Memory B cell (primary cell): ENCODE measurements around the gene C5orf24.
A peak's percentile ranks its signal among the peaks of the same experiment; 100 is the strongest.
"Not testable (repeated sequence)": the region's sequence is repeated elsewhere in the genome, so short reads cannot be mapped to it uniquely, and the experiment has no call there.

ENCODE experiments used
- ATAC-seq: fragments of 150-1000 bp; cut with Tn5 transposase; 2 replicates; pipeline ENCODE4 v1.10.0; 2021; ENCODE audit warnings: low read depth, mild to moderate bottlenecking, moderate library complexity
- DNase-seq, 2 donors: peaks; one replicate each; pipeline ENCODE4 v3.0.0; 2022; ENCODE audit warnings: low spot score in 2 of 2
- H3K27ac Mint-ChIP-seq: one replicate; pipeline ENCODE4 v1.8.0; 2022; ENCODE audit warnings: mild to moderate bottlenecking, moderate library complexity, mixed read lengths
- H3K27me3 Mint-ChIP-seq: one replicate; pipeline ENCODE4 v1.8.0; 2022; ENCODE audit warnings: mixed read lengths
- H3K36me3 Mint-ChIP-seq: one replicate; pipeline ENCODE4 v1.8.0; 2022; ENCODE audit warnings: mild to moderate bottlenecking, mixed read lengths
- H3K4me1 Mint-ChIP-seq: one replicate; pipeline ENCODE4 v1.8.0; 2022; ENCODE audit warnings: mixed read lengths
- H3K4me3 Mint-ChIP-seq: one replicate; pipeline ENCODE4 v1.8.0; 2022; ENCODE audit warnings: mild to moderate bottlenecking, moderate library complexity, mixed read lengths
- H3K9me3 Mint-ChIP-seq: one replicate; pipeline ENCODE4 v1.8.0; 2022; ENCODE audit warnings: mixed read lengths

Gene C5orf24

DNA sequence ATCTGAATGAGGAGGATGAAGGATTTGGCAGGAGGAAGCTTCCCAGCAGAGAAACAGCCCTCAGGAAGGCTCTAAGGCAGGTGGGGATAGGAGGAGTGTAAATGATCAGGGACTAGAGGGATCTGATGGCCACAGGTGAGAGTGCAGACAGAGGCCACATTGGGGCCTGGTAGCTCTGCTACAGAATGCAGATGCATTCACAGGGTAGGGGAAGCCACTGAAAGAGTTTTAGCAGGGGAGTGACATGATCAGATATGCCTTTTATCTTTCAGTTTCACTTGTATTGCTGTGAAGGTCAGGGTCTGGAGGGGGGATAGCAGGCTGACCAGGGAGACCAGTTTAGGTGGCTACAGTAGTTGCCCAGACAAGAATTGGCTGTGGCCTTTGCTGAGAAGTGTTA lies 31.4 kb downstream of the C5orf24 start:
- peaks cover 10% of the 10 kb centered on the region for H3K36me3 Mint-ChIP-seq
- H3K4me3 Mint-ChIP-seq, result peak overlapping the region; percentile 60
- H3K27me3 Mint-ChIP-seq, result no peaks in the 10 kb centered on the region
- H3K4me1 Mint-ChIP-seq, result peaks cover 41% of the 10 kb centered on the region
- ATAC-seq (no peak), DNase-seq (no peak)
- H3K27ac Mint-ChIP-seq, result peak overlapping the region; percentile 29
- no peaks in the 10 kb centered on the region for H3K9me3 Mint-ChIP-seq

DNA sequence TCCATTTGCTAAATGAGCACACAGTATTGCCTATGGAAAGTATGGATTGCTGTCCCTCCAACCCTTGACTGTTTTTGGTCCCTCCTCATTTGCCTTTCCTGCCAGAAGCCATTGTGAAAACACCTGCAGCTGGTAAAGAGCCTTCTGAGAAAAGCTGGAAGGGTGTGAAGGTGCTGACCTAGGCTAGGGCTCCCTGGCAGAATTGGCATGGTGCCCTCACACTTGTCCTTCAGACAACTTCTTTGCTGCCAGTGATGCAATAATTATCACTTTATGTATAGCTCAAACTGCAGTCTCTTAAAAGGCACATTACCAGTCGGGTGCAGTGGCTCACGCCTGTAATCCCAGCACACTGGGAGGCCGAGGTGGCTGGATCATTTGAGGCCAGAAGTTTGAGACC lies 32.6 kb downstream of the C5orf24 start:
- DNase-seq, result no peak
- H3K4me3 Mint-ChIP-seq, result no peak overlapping the region
- H3K9me3 Mint-ChIP-seq, result no peaks in the 10 kb centered on the region
- ATAC-seq, result no peak
- H3K27ac Mint-ChIP-seq, result peak overlapping the region; percentile 41
- no peaks in the 10 kb centered on the region for H3K27me3 Mint-ChIP-seq
- peaks cover 34% of the 10 kb centered on the region for H3K4me1 Mint-ChIP-seq
- H3K36me3 Mint-ChIP-seq, result peaks cover 10% of the 10 kb centered on the region

DNA sequence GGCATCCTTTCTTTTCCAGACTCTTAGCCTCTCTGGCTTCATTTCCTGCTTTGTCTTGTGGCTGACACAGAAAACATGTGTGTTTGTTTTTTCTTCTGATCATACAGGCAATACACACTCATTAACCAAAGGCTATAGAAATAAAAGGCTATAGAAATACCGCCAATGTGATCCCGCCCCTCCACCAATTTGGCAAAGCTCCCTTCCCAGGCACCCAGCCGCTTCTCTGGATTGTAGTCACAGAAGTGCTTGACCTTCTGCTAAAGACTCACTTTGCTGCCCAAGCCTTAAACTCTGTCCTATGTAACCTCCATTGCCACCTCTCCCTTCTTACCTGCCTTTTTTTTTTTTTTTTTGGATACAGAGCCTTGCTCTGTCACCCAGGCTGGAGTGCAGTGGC lies 33.7 kb downstream of the C5orf24 start:
- Mint-ChIP-seq H3K4me1 (peaks cover 32% of the 10 kb centered on the region), H3K9me3 (no peaks in the 10 kb centered on the region), H3K27ac (no peak overlapping the region), H3K36me3 (peaks cover 10% of the 10 kb centered on the region), H3K4me3 (no peak overlapping the region), H3K27me3 (no peaks in the 10 kb centered on the region)
- DNase-seq (no peak), ATAC-seq (no peak)

DNA sequence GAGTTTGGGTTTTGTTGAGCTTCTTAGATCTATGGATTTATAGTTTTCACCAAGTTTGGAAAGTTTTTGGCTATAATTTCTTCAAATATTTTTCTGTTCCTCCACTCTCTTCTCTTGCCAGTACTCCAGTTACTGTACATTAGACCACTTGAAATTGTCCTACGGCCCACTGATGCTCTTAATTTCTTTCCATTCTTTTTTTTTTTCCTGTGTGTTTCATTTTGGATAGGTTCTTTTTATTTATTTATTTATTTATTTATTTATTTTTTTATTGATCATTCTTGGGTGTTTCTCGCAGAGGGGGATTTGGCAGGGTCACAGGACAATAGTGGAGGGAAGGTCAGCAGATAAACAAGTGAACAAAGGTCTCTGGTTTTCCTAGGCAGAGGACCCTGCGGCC lies 35.2 kb downstream of the C5orf24 start:
- not testable (repeated sequence) for H3K27ac Mint-ChIP-seq, H3K4me3 Mint-ChIP-seq, ATAC-seq, H3K27me3 Mint-ChIP-seq, DNase-seq, H3K9me3 Mint-ChIP-seq
- peaks cover 31% of the 10 kb centered on the region for H3K4me1 Mint-ChIP-seq
- peaks cover 14% of the 10 kb centered on the region for H3K36me3 Mint-ChIP-seq

DNA sequence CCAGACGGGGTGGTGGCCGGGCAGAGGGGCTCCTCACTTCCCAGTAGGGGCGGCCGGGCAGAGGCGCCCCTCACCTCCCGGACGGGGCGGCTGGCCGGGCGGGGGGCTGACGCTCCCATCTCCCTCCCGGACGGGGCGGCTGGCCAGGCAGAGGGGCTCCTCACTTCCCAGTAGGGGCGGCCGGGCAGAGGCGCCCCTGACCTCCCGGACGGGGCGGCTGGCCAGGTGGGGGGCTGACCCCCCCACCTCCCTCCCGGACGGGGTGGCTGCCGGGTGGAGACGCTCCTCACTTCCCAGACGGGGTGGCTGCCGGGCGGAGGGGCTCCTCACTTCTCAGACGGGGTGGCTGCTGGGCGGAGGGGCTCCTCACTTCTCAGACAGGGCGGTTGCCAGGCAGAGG lies 35.9 kb downstream of the C5orf24 start:
- H3K4me3 Mint-ChIP-seq, H3K27ac Mint-ChIP-seq, H3K27me3 Mint-ChIP-seq, H3K9me3 Mint-ChIP-seq, ATAC-seq, DNase-seq: not testable (repeated sequence)
- Mint-ChIP-seq H3K4me1 (peaks cover 25% of the 10 kb centered on the region), H3K36me3 (peaks cover 14% of the 10 kb centered on the region)

DNA sequence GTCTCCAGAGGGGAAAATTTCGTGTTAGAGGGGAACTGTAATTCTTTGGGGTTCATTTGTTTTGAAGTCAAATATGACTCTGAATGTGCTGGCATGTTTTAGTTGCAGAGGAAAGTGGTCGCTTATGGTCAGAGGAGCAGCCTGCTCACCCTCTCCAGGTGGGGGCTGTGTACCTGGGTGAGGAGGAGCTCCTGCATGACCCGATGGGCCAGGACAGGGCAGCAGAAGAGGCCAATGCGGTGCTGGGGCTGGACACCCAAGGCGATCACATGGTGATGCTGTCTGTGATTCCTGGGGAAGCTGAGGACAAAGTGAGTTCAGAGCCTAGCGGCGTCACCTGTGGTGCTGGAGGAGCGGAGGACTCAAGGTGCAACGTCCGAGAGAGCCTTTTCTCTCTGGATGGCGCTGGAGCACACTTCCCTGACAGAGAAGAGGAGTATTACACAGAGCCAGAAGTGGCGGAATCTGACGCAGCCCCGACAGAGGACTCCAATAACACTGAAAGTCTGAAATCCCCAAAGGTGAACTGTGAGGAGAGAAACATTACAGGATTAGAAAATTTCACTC lies 41.9 kb downstream of the C5orf24 start:
- H3K27me3 Mint-ChIP-seq, result no peaks in the 10 kb centered on the region

DNA sequence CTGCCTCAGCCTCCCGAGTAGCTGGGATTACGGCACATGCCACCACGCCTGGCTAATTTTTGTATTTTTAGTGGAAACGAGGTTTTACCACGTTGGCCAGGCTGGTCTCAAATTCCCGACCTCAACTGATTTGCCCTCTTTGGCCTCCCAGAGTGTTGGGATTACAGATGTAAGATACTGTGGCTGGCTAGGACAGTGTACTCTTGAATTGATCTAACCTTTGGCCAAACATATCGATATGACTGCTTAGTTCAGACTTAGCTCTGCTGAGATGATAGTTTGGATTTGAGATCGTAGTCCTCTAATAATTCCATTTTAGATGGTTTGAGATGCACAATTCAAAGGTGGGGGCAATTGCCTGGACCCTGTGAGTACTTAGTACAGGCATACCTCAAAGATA lies 43.6 kb downstream of the C5orf24 start:
- ATAC-seq (no peak), DNase-seq (no peak)
- Mint-ChIP-seq H3K36me3 (peaks cover 39% of the 10 kb centered on the region), H3K9me3 (no peaks in the 10 kb centered on the region), H3K4me3 (no peak overlapping the region), H3K27me3 (no peaks in the 10 kb centered on the region), H3K4me1 (peaks cover 16% of the 10 kb centered on the region), H3K27ac (no peak overlapping the region)

More for the DNA sequence above, 41.9 kb downstream of the C5orf24 start:
- H3K27ac Mint-ChIP-seq, result no peak overlapping the region
- H3K4me3 Mint-ChIP-seq, result no peak overlapping the region
- no peaks in the 10 kb centered on the region for H3K9me3 Mint-ChIP-seq
- H3K4me1 Mint-ChIP-seq, result peaks cover 15% of the 10 kb centered on the region
- peaks cover 33% of the 10 kb centered on the region for H3K36me3 Mint-ChIP-seq
- ATAC-seq (no peak), DNase-seq (no peak)

DNA sequence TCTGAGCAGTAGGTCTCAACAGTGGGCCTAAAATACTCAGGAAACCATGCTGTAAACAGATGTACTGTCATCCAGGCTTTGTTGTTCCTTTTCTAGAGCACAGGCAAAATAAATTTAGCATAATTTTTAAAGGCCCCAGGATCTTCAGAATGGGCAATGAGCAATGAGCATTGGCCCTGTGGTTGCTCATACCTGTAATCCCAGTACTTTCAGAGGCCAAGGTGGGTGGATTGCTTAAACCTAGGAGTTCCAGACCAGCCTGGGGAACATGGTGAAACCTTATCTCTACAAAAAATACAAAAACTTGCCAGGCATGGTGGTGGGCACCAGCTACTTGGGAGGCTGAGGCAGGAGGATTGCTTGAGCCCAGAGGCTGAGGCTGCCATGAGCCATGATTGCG lies 45.7 kb downstream of the C5orf24 start:
- DNase-seq, result no peak
- H3K4me1 Mint-ChIP-seq, result peaks cover 12% of the 10 kb centered on the region
- no peaks in the 10 kb centered on the region for H3K9me3 Mint-ChIP-seq
- H3K27ac Mint-ChIP-seq, result no peak overlapping the region
- H3K4me3 Mint-ChIP-seq, result no peak overlapping the region
- H3K36me3 Mint-ChIP-seq, result peaks cover 39% of the 10 kb centered on the region
- no peak for ATAC-seq
- no peaks in the 10 kb centered on the region for H3K27me3 Mint-ChIP-seq

DNA sequence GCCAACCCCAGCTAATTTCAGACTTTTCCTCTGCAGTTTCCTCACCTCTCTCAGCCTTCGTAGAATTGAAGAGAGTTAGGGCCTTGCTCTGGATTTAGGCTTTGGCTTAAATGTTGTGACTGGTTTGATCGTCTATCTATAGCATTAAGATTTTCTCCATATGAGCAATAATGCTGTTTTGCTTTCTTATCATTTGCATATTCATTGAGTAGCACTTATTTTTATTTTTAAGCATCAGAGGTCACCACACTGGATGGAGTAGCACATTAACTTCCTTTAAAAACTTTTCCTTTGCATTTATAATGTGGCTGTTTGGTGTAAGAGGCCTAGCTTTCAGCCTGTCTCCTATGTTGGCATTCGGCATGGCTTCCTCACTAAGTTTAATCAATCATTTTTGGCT lies 46.5 kb downstream of the C5orf24 start:
- peaks cover 12% of the 10 kb centered on the region for H3K4me1 Mint-ChIP-seq
- H3K27me3 Mint-ChIP-seq, result no peaks in the 10 kb centered on the region
- DNase-seq (no peak), ATAC-seq (no peak)
- H3K9me3 Mint-ChIP-seq, result no peaks in the 10 kb centered on the region
- H3K27ac Mint-ChIP-seq, result peak overlapping the region; percentile 35
- H3K4me3 Mint-ChIP-seq, result no peak overlapping the region
- peaks cover 39% of the 10 kb centered on the region for H3K36me3 Mint-ChIP-seq

DNA sequence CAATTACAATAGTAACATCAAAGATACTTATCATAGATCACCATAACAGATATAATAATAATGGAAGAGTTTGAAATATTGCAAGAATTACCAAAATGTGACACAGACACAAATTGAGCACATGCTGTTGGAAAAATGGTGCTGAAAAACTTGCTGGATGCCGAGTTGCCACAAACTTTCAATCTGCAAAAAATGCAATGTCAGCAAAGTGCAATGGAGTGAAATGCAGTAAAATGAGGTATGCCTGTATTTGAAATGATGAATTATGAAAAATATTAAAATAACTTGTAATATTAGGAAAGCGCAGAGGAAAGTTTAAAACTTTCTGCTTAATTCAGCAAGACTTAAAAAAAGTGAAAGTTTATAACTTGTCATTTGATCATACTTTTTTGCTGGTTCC lies 47.2 kb downstream of the C5orf24 start:
- H3K9me3 Mint-ChIP-seq, result no peaks in the 10 kb centered on the region
- no peak overlapping the region for H3K4me3 Mint-ChIP-seq
- no peak for ATAC-seq
- no peaks in the 10 kb centered on the region for H3K27me3 Mint-ChIP-seq
- H3K27ac Mint-ChIP-seq, result peak overlapping the region; percentile 35
- H3K36me3 Mint-ChIP-seq, result peaks cover 34% of the 10 kb centered on the region
- peaks cover 12% of the 10 kb centered on the region for H3K4me1 Mint-ChIP-seq
- no peak for DNase-seq

DNA sequence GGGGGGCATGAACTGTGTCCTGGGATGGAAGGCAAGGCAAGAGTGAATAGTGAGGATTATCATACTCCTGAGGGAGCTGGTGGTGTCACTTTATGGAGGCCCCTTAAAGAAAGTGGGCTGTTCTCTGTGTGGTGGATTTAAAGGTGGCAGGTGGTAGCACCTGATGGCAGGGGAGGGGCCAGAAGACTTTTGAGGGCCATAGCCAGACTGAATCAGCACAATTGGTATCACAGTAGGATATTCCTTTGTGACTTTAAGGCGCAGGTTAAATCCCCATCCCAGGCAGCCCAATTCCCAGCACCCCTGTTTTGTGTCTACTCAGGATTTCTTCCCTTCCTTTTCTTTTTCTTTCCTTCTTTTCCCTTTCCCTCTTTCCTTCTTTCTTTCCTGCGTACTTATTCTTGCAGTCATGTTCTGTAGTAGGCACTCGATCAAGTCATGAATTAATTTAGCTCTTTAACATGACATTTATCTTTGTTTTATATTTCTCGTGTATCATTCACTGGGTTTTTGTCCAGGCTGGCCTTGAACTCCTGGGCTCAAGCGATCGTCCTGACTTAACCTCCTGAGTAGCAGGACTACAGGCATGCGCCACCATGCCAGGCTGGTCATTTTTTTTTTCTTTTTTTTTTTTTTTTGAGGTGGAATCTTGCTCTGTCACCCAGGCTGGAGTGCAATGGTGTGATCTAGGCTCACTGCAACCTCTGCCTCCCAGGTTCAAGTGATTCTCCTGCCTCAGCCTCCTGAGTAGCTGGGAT lies 48.2 kb downstream of the C5orf24 start:
- no peaks in the 10 kb centered on the region for H3K27me3 Mint-ChIP-seq
- ATAC-seq, result no peak
- H3K27ac Mint-ChIP-seq, result peak overlapping the region; percentile 4
- H3K4me1 Mint-ChIP-seq, result peaks cover 12% of the 10 kb centered on the region
- peaks cover 37% of the 10 kb centered on the region for H3K36me3 Mint-ChIP-seq
- DNase-seq, result no peak
- no peak overlapping the region for H3K4me3 Mint-ChIP-seq
- no peaks in the 10 kb centered on the region for H3K9me3 Mint-ChIP-seq

DNA sequence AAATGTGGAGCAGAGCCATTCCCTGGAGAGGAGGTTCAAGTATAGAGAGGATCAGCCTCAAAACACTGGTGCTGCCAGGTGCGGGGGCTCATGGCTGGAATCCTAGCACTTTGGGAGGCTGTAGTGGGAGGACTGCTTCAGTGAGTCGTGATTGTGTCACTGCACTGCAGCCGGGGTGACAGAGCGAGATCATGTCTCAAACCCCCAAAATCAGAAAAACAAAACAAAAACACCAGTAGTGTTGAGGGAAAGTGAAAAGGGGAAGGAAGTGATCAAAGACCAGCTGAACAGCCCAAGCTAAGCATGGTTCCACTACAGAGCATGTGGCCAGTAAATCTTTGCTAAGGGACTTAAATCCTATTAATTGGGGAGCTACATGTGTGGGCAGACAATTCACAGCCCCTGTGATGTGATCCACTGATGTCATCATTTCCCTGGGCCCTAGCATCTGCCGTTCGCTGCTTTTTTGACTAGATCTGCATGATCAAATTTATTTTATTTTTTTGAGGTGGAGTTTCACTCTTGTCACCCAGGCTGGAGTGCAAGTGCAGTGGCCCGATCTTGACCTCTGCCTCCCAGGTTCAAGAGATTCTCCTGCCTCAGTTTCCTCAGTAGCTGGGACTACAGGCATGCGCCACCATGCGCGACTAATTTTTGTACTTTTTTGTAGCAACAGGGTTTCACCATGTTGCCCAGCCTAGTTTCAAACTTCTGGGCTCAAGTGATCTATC lies 56.5 kb downstream of the C5orf24 start:
- DNase-seq (peak; percentile 28 to 59), ATAC-seq (peak; percentile 61)
- Mint-ChIP-seq H3K27ac (peak overlapping the region; percentile 96), H3K9me3 (no peaks in the 10 kb centered on the region), H3K36me3 (peaks cover 10% of the 10 kb centered on the region), H3K27me3 (no peaks in the 10 kb centered on the region), H3K4me1 (peaks cover 12% of the 10 kb centered on the region), H3K4me3 (peak overlapping the region; percentile 63)

DNA sequence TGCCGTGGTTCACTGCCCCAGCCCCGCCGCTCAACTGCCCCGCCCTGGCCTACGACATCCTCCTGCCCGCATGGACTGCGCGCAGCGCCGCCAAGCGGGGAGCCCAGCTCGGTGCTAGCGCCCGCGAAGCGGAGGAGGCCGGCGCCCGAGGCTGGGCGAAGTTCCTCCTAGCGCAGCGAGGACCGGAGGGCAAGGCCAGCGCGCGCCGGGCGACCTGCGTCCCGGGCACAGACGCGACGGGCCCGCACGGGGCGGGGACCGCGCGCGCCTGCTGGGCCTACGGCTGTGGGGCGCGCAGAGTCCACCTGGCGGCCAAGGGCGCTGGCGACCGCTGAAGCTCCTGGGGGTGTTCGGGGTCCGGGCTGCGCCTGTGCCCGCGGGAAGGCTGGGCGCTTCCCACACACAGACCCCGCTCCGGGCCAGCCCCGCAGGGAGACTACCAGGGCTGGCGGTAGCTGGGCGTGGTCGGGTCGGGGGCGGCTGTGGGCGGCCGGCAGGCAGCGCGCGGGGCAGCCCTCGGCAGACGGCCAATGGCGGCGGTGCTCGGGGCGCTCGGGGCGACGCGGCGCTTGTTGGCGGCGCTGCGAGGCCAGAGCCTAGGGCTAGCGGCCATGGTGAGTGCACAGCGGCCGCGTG lies 59.0 kb downstream of the C5orf24 start, which contains the start of gene PCBD2:
Gene PCBD2, plus strand, starts transcription at position 522 of the 636 bp plus-strand sequence. Its CDS starts 9 bp downstream, at position 531.
- peaks cover 12% of the 10 kb centered on the region for H3K4me1 Mint-ChIP-seq
- peaks cover 4% of the 10 kb centered on the region for H3K36me3 Mint-ChIP-seq

More for the DNA sequence above, 59.0 kb downstream of the C5orf24 start, which contains the start of gene PCBD2:
- DNase-seq (peak; percentile 94 to 97), ATAC-seq (peak; percentile 70)
- peak within 1 kb of the TSS; percentile 96 for H3K4me3 Mint-ChIP-seq
- H3K9me3 Mint-ChIP-seq, result no peaks in the 10 kb centered on the region
- peak within 1 kb of the TSS; percentile 99 for H3K27ac Mint-ChIP-seq
- H3K27me3 Mint-ChIP-seq, result no peaks in the 10 kb centered on the region
